Measurements from ENCODE around the gene DAB2IP. TPM values are rescaled to one million over a fixed set of nuclear protein-coding genes. Genes with fewer than 3 reads are reported as not detected.

Gene DAB2IP
- total RNA-seq, 6 donors from 2014 or later: 61.8 to 98.0 (median 77.2) TPM

- TF ChIP-seq EP300 (IDR thresholded peaks at IDR 0.05) (no peak), POLR2A (IDR thresholded peaks at IDR 0.05) (no peak)
- Histone ChIP-seq H3K4me1 (peaks cover 12 to 25% (median 18%) of the 10 kb centered on the region in 4 donors), H3K9me3 (no peaks in the 10 kb centered on the region), H3K36me3 (no peaks in the 10 kb centered on the region), H3K27ac (no peak overlapping the region), H3K4me3 (no peak overlapping the region), H3K27me3 (no peaks in the 10 kb centered on the region)
- ATAC-seq (ENCODE audit: low FRiP score in 2 of 2) (no peak), DNase-seq (no peak)
- WGBS, 2 donors: 82 to 94% methylated on average over 6 of the region's 6 CpGs
These were observed 62.1 kb downstream of the DAB2IP start for GRCh38 chr9:121713400-121714070.

GRCh38 chr9:121714075-121714705 lies 62.8 kb downstream of the DAB2IP start:
- Histone ChIP-seq H3K4me1 (peaks cover 9 to 24% (median 16%) of the 10 kb centered on the region in 4 donors), H3K36me3 (no peaks in the 10 kb centered on the region), H3K27ac (no peak overlapping the region), H3K4me3 (no peak overlapping the region), H3K9me3 (no peaks in the 10 kb centered on the region), H3K27me3 (no peaks in the 10 kb centered on the region)
- ATAC-seq (ENCODE audit: low FRiP score in 2 of 2) (no peak), DNase-seq (no peak)
- TF ChIP-seq EP300 (IDR thresholded peaks at IDR 0.05): no peak
- TF ChIP-seq POLR2A (IDR thresholded peaks at IDR 0.05): no peak
- TF ChIP-seq CTCF (IDR thresholded peaks at IDR 0.05): no peak
- no peak for TF ChIP-seq POLR2AphosphoS5 (IDR thresholded peaks at IDR 0.05)
- WGBS, 2 donors: 88 to 97% methylated on average over 6 of the region's 6 CpGs

GRCh38 chr9:121714873-121715272 lies 63.4 kb downstream of the DAB2IP start:
- no peaks in the 10 kb centered on the region for H3K9me3 ChIP-seq
- H3K4me3 ChIP-seq: no peak overlapping the region
- no peaks in the 10 kb centered on the region for H3K27me3 ChIP-seq
- TF ChIP-seq POLR2A (IDR thresholded peaks at IDR 0.05): no peak
- peaks cover 8 to 21% (median 14%) of the 10 kb centered on the region in 4 donors for H3K4me1 ChIP-seq
- 90 to 95% methylated on average over 5 of the region's 5 CpGs for WGBS, 2 donors
- H3K36me3 ChIP-seq: no peaks in the 10 kb centered on the region
- no peak for DNase-seq
- ATAC-seq (ENCODE audit: low FRiP score in 2 of 2): no peak
- H3K27ac ChIP-seq: no peak overlapping the region

GRCh38 chr9:121717141-121717991 lies 65.9 kb downstream of the DAB2IP start:
- Histone ChIP-seq H3K4me3 (no peak overlapping the region), H3K4me1 (peaks cover 25 to 35% (median 31%) of the 10 kb centered on the region in 4 donors), H3K27me3 (no peaks in the 10 kb centered on the region), H3K36me3 (no peaks in the 10 kb centered on the region), H3K9me3 (no peaks in the 10 kb centered on the region), H3K27ac (peak overlapping the region in 2 of 4 donors; percentile 24 to 38)
- TF ChIP-seq EP300 (IDR thresholded peaks at IDR 0.05): no peak
- no peak for TF ChIP-seq CTCF (IDR thresholded peaks at IDR 0.05)
- TF ChIP-seq POLR2AphosphoS5 (IDR thresholded peaks at IDR 0.05): no peak
- no peak for TF ChIP-seq POLR2A (IDR thresholded peaks at IDR 0.05)
- ATAC-seq (ENCODE audit: low FRiP score in 2 of 2) (no peak), DNase-seq (no peak)
- 84 to 87% methylated on average over 18 to 19 of the region's 19 CpGs for WGBS, 2 donors

- Histone ChIP-seq H3K27me3 (no peaks in the 10 kb centered on the region), H3K4me3 (no peak overlapping the region), H3K27ac (peak overlapping the region in 2 of 4 donors; percentile 24 to 38), H3K36me3 (no peaks in the 10 kb centered on the region), H3K9me3 (no peaks in the 10 kb centered on the region), H3K4me1 (peaks cover 29 to 43% (median 35%) of the 10 kb centered on the region in 4 donors)
- DNase-seq (peak in 1 of 2 donors; percentile 77), ATAC-seq (ENCODE audit: low FRiP score in 2 of 2) (peak in 1 of 2 donors; percentile 24)
- WGBS, 2 donors: 72 to 80% methylated on average over 1 to 13 of the region's 16 CpGs
- no peak for TF ChIP-seq POLR2A (IDR thresholded peaks at IDR 0.05)
- TF ChIP-seq EP300 (IDR thresholded peaks at IDR 0.05): no peak
- no peak for TF ChIP-seq CTCF (IDR thresholded peaks at IDR 0.05)
- TF ChIP-seq POLR2AphosphoS5 (IDR thresholded peaks at IDR 0.05): no peak
These were observed 66.7 kb downstream of the DAB2IP start for GRCh38 chr9:121718084-121718483.

Data from upper lobe of left lung (tissue), 6 donors.